CD4-positive, alpha-beta T cell treated with Interleukin-4 for 1 hour (primary cell): ENCODE results near the gene KCTD21.

Source experiments
- DNase-seq, 2 donors: peaks; one replicate each; pipeline ENCODE4 v3.0.0-alpha.2; 2020 to 2022

KCTD21 gene

GRCh38 chr11:78138291-78138690, 50.1 kb downstream of the KCTD21 start:
- no peak for DNase-seq

- no peak for DNase-seq
Observed at GRCh38 chr11:78132475-78132874, 56.0 kb downstream of the KCTD21 start.

GRCh38 chr11:78131956-78132355, 56.5 kb downstream of the KCTD21 start:
- DNase-seq: no peak

- DNase-seq: no peak
Observed at GRCh38 chr11:78127403-78127802, 61.0 kb downstream of the KCTD21 start.
